ENCODE results near the gene EPHB1. TPM values are rescaled to one million over a fixed set of nuclear protein-coding genes. Genes with fewer than 3 reads are reported as not detected.

The EPHB1 gene
- total RNA-seq, 4 donors from 2014 or later: 2.6 to 5.3 (median 3.1) TPM; not detected in 1

- Histone ChIP-seq H3K4me1 (peaks cover 0 to 17% of the 10 kb centered on the region in 2 donors), H3K36me3 (no peaks in the 10 kb centered on the region), H3K27me3 (no peaks in the 10 kb centered on the region), H3K9me3 (no peaks in the 10 kb centered on the region), H3K4me3 (no peak overlapping the region), H3K27ac (no peak overlapping the region)
- intact Hi-C loops (cut with DNase I; ENCODE audit: low total_unique reads): no loop called here
- no peak for DNase-seq
- TF ChIP-seq POLR2A (IDR thresholded peaks at IDR 0.05) (no peak), CTCF (IDR thresholded peaks at IDR 0.05) (no peak)
These were observed 1.5 kb upstream of the EPHB1 start for GRCh38 chr3:134793562-134793961.

GRCh38 chr3:134794323-134794722, 737 bp upstream of the EPHB1 start:
- Histone ChIP-seq H3K27me3 (no peaks in the 10 kb centered on the region), H3K27ac (no peak overlapping the region), H3K4me3 (no peak overlapping the region), H3K4me1 (peaks cover 0 to 17% of the 10 kb centered on the region in 2 donors), H3K9me3 (no peaks in the 10 kb centered on the region), H3K36me3 (no peaks in the 10 kb centered on the region)
- intact Hi-C loops (cut with DNase I; ENCODE audit: low total_unique reads): no loop called here
- no peak for DNase-seq
- TF ChIP-seq POLR2A (IDR thresholded peaks at IDR 0.05): no peak
- no peak for TF ChIP-seq CTCF (IDR thresholded peaks at IDR 0.05)

GRCh38 chr3:134795746-134796280, 753 bp downstream of the EPHB1 start:
- TF ChIP-seq POLR2A (IDR thresholded peaks at IDR 0.05) (no peak), CTCF (IDR thresholded peaks at IDR 0.05) (no peak)
- peaks cover 0 to 17% of the 10 kb centered on the region in 2 donors for H3K4me1 ChIP-seq
- H3K36me3 ChIP-seq: no peaks in the 10 kb centered on the region
- H3K9me3 ChIP-seq: no peaks in the 10 kb centered on the region
- H3K27ac ChIP-seq: peak overlapping the region in 1 of 2 donors; percentile 51
- H3K27me3 ChIP-seq: no peaks in the 10 kb centered on the region
- intact Hi-C loops (cut with DNase I; ENCODE audit: low total_unique reads): no loop called here
- no peak for DNase-seq
- peak overlapping the region; percentile 42 to 44 for H3K4me3 ChIP-seq

GRCh38 chr3:134796281-134797056, 1.4 kb downstream of the EPHB1 start:
- DNase-seq: no peak
- TF ChIP-seq POLR2A (IDR thresholded peaks at IDR 0.05) (no peak), CTCF (IDR thresholded peaks at IDR 0.05) (no peak)
- peaks cover 0 to 17% of the 10 kb centered on the region in 2 donors for H3K4me1 ChIP-seq
- no peaks in the 10 kb centered on the region for H3K27me3 ChIP-seq
- no peaks in the 10 kb centered on the region for H3K36me3 ChIP-seq
- peak overlapping the region in 1 of 2 donors; percentile 26 for H3K27ac ChIP-seq
- no peaks in the 10 kb centered on the region for H3K9me3 ChIP-seq
- intact Hi-C loops (cut with DNase I; ENCODE audit: low total_unique reads): no loop called here
- H3K4me3 ChIP-seq: peak overlapping the region; percentile 42 to 44

GRCh38 chr3:134797057-134797740, 2.1 kb downstream of the EPHB1 start:
- TF ChIP-seq POLR2A (IDR thresholded peaks at IDR 0.05): no peak
- TF ChIP-seq CTCF (IDR thresholded peaks at IDR 0.05): no peak
- intact Hi-C loops (cut with DNase I; ENCODE audit: low total_unique reads): no loop called here
- Histone ChIP-seq H3K9me3 (no peaks in the 10 kb centered on the region), H3K4me3 (peak overlapping the region; percentile 42 to 44), H3K27ac (peak overlapping the region in 1 of 2 donors; percentile 5), H3K36me3 (no peaks in the 10 kb centered on the region), H3K27me3 (no peaks in the 10 kb centered on the region), H3K4me1 (peaks cover 0 to 17% of the 10 kb centered on the region in 2 donors)
- no peak for DNase-seq

All from uterus (tissue), 4 donors.